HepG2 (cell line): ENCODE measurements around the gene RFX2. TPM values are rescaled to one million over a fixed set of nuclear protein-coding genes. Genes with fewer than 3 reads are reported as not detected.

Experiments used
- BRCA1 ChIP-seq: sonication (generic); formaldehyde crosslinking; IDR thresholded peaks from 2 replicates; pipeline ENCODE4 v1.4.0; 2020; ENCODE audit warnings: missing genetic modification reagents
- MLXIP ChIP-seq: sonication (generic); formaldehyde crosslinking; IDR thresholded peaks from 2 replicates; pipeline ENCODE4 v1.9.0; 2021; ENCODE audit warnings: missing genetic modification reagents, borderline replicate concordance
- SNAI1 ChIP-seq: sonication (generic); formaldehyde crosslinking; IDR thresholded peaks from 2 replicates; pipeline ENCODE4 v1.5.0; 2020; ENCODE audit warnings: mild to moderate bottlenecking, missing genetic modification reagents, borderline replicate concordance
- ZC3H13 ChIP-seq: sonication (generic); formaldehyde crosslinking; IDR thresholded peaks from 2 replicates; pipeline ENCODE4 v1.8.1; 2023; ENCODE audit warnings: mild to moderate bottlenecking, missing genetic modification reagents, moderate library complexity
- ZNF142 ChIP-seq: sonication (generic); formaldehyde crosslinking; IDR thresholded peaks from 2 replicates; pipeline ENCODE4 v1.4.0; 2020; ENCODE audit warnings: missing genetic modification reagents
- ZNF503 ChIP-seq: sonication (generic); formaldehyde crosslinking; IDR thresholded peaks from 2 replicates; pipeline ENCODE4 v1.4.0; 2020; ENCODE audit warnings: missing genetic modification reagents
- ZSCAN21 ChIP-seq: sonication (generic); formaldehyde crosslinking; IDR thresholded peaks from 2 replicates; pipeline ENCODE4 v1.8.0; 2022; ENCODE audit warnings: mild to moderate bottlenecking, missing genetic modification reagents, moderate library complexity, borderline replicate concordance
- ZSCAN31 ChIP-seq: sonication (generic); formaldehyde crosslinking; IDR thresholded peaks from 2 replicates; pipeline ENCODE4 v1.5.0; 2020; ENCODE audit warnings: low read depth, mild to moderate bottlenecking, missing genetic modification reagents
- polyA plus RNA-seq, 8 experiments: library from polyadenylated mRNA; depleted of rRNA in 3 of 8; stranded (reverse) in 7 of 8; unstranded in 1 of 8; fragments of >200 nt; fragmentation: Illumina TruSeq in 4 of 8; extraction: Trizol in 4 of 8; gene quantifications; 2 replicates each; pipeline versions ENCODE4 v1.2.1 to v1.2.3, GENCODE V29; 2011 to 2016; ENCODE audit warnings: low read depth in 4 of 8, missing spikeins in 1 of 8, mixed read lengths in 1 of 8; ENCODE audit not compliant: insufficient read depth in 1 of 8
- total RNA-seq, 5 experiments: library from RNA; depleted of rRNA; stranded (reverse); fragments of >200 nt; fragmentation: Illumina TruSeq; extraction: Trizol; gene quantifications; 2 replicates each; pipeline ENCODE4 v1.2.3, GENCODE V29; 2016; ENCODE audit warnings: low read depth in 1 of 5

Gene RFX2
- total and polyA plus RNA-seq, 2 of the 13 experiments (the other 11 are each of a cell fraction or from before 2014, with no cell fraction given): 2.8 to 3.3 TPM

GRCh38 chr19:6068711-6069110, 41.6 kb downstream of the RFX2 start (continued):
- TF ChIP-seq ZNF503 (CRISPR knock-in tag) (no peak), ZSCAN21 (CRISPR knock-in tag) (no peak), ZC3H13 (CRISPR knock-in tag) (no peak), ZSCAN31 (CRISPR knock-in tag) (no peak), MLXIP (CRISPR knock-in tag) (no peak), ZNF142 (CRISPR knock-in tag) (no peak), SNAI1 (CRISPR knock-in tag) (no peak), BRCA1 (CRISPR knock-in tag) (no peak)
